Mesendoderm (in vitro differentiated cells): ENCODE results near the gene LIM2.

ENCODE experiments used
- DNase-seq: peaks from one replicate; pipeline ENCODE4 v3.0.0; 2013
- H2AK5ac ChIP-seq: 2 replicates; pipeline ENCODE4 v1.6.1; 2013; ENCODE audit warnings: low read length, inconsistent platforms
- H2BK120ac ChIP-seq: 2 replicates; pipeline ENCODE4 v1.6.1; 2013; ENCODE audit warnings: low read depth, mild to moderate bottlenecking, low read length, moderate library complexity, mixed read lengths
- H2BK15ac ChIP-seq: replicated peaks from 2 replicates; pipeline ENCODE4 v1.6.1; 2013; ENCODE audit warnings: low read depth, mild to moderate bottlenecking, moderate library complexity
- H2BK5ac ChIP-seq: 2 replicates; pipeline ENCODE4 v1.6.1; 2013; ENCODE audit warnings: low read length, inconsistent platforms
- H3K18ac ChIP-seq: 2 replicates; pipeline ENCODE4 v1.6.1; 2013; ENCODE audit warnings: mild to moderate bottlenecking, low read length, mixed read lengths
- H3K23ac ChIP-seq: one replicate; pipeline ENCODE4 v1.6.1; 2013; ENCODE audit warnings: low read length
- H3K27ac ChIP-seq: 2 replicates; pipeline ENCODE4 v1.5.1; 2013; ENCODE audit warnings: low read depth, mild to moderate bottlenecking, inconsistent platforms, low read length, moderate library complexity
- H3K27me3 ChIP-seq: 2 replicates; pipeline ENCODE4 v1.6.1; 2013; ENCODE audit warnings: low read length, control low read depth, mild to moderate bottlenecking, inconsistent platforms; ENCODE audit not compliant: insufficient read depth, poor library complexity
- H3K36me3 ChIP-seq: 2 replicates; pipeline ENCODE4 v1.6.1; 2013; ENCODE audit warnings: low read length, inconsistent platforms; ENCODE audit not compliant: control insufficient read depth, insufficient read depth
- H3K4ac ChIP-seq: one replicate; pipeline ENCODE4 v1.6.1; 2013; ENCODE audit warnings: low read depth, mild to moderate bottlenecking, low read length, moderate library complexity
- H3K4me1 ChIP-seq: 2 replicates; pipeline ENCODE4 v1.6.1; 2013; ENCODE audit warnings: low read depth, low read length, inconsistent platforms; ENCODE audit not compliant: control insufficient read depth
- H3K4me2 ChIP-seq: 2 replicates; pipeline ENCODE4 v1.6.1; 2013; ENCODE audit warnings: low read length
- H3K4me3 ChIP-seq: 2 replicates; pipeline ENCODE4 v1.5.1; 2013; ENCODE audit warnings: mild to moderate bottlenecking, low read length
- H3K56ac ChIP-seq: one replicate; pipeline ENCODE4 v1.6.1; 2013; ENCODE audit warnings: low read length
- H3K79me1 ChIP-seq: 2 replicates; pipeline ENCODE4 v1.6.1; 2013; ENCODE audit warnings: low read length, inconsistent platforms
- H3K79me2 ChIP-seq: 2 replicates; pipeline ENCODE4 v1.6.1; 2013; ENCODE audit warnings: mild to moderate bottlenecking, low read length; ENCODE audit not compliant: control insufficient read depth, insufficient read depth
- H3K9ac ChIP-seq: 2 replicates; pipeline ENCODE4 v1.6.1; 2013; ENCODE audit warnings: low read length, inconsistent platforms
- H4K5ac ChIP-seq: one replicate; pipeline ENCODE4 v1.6.1; 2013; ENCODE audit warnings: low read length
- H4K8ac ChIP-seq: one replicate; pipeline ENCODE4 v1.6.1; 2013; ENCODE audit warnings: low read depth, mild to moderate bottlenecking, control low read depth, low read length, moderate library complexity
- whole genome bisulfite sequencing: extraction: QIAGEN DNeasy Blood & Tissue Kit; methylation state at CpG from one replicate; pipeline ENCODE4 v1.1.7; 2013; ENCODE audit warnings: low lambda C conversion rate, missing lambda C conversion rate; ENCODE audit not compliant: insufficient coverage; ENCODE audit errors: extremely low coverage; 5-methylcytosine and 5-hydroxymethylcytosine counted together

Gene LIM2

GRCh38 chr19:51331716-51332115 is 56.1 kb downstream of the LIM2 start:
- WGBS, result no CpG with 5 or more reads among the region's 6 CpGs
- Histone ChIP-seq H3K79me2 (no peaks in the 10 kb centered on the region), H3K4me1 (no peaks in the 10 kb centered on the region), H3K4me2 (no peak overlapping the region), H3K23ac (no peak overlapping the region), H2BK120ac (no peak overlapping the region), H3K79me1 (no peaks in the 10 kb centered on the region), H3K56ac (no peak overlapping the region), H3K9ac (no peak overlapping the region), H3K4ac (no peak overlapping the region), H3K36me3 (no peaks in the 10 kb centered on the region), H2BK5ac (no peak overlapping the region), H4K5ac (no peak overlapping the region), H3K18ac (no peak overlapping the region), H2BK15ac (no peak overlapping the region), H4K8ac (no peak overlapping the region), H3K27me3 (no peaks in the 10 kb centered on the region), H3K4me3 (no peak overlapping the region), H2AK5ac (no peak overlapping the region), H3K27ac (no peak overlapping the region)
- DNase-seq, result no peak

- H3K27ac ChIP-seq, result no peak overlapping the region
- no peak overlapping the region for H3K9ac ChIP-seq
- no peak for DNase-seq
- H3K23ac ChIP-seq, result no peak overlapping the region
- no peak overlapping the region for H2AK5ac ChIP-seq
- H3K56ac ChIP-seq, result no peak overlapping the region
- H3K79me2 ChIP-seq, result no peaks in the 10 kb centered on the region
- H3K36me3 ChIP-seq, result no peaks in the 10 kb centered on the region
- H3K79me1 ChIP-seq, result no peaks in the 10 kb centered on the region
- H3K4me3 ChIP-seq, result no peak overlapping the region
- H2BK120ac ChIP-seq, result no peak overlapping the region
- H3K4ac ChIP-seq, result no peak overlapping the region
- no CpG with 5 or more reads among the region's 3 CpGs for WGBS
- no peak overlapping the region for H4K8ac ChIP-seq
- H2BK5ac ChIP-seq, result no peak overlapping the region
- no peaks in the 10 kb centered on the region for H3K27me3 ChIP-seq
- no peak overlapping the region for H2BK15ac ChIP-seq
- no peak overlapping the region for H4K5ac ChIP-seq
- H3K4me2 ChIP-seq, result no peak overlapping the region
- H3K18ac ChIP-seq, result no peak overlapping the region
- H3K4me1 ChIP-seq, result no peaks in the 10 kb centered on the region
Measured at GRCh38 chr19:51331193-51331592, 56.6 kb downstream of the LIM2 start.

GRCh38 chr19:51330366-51330765 is 57.4 kb downstream of the LIM2 start:
- no peak overlapping the region for H3K23ac ChIP-seq
- H3K4me3 ChIP-seq, result no peak overlapping the region
- H3K79me1 ChIP-seq, result no peaks in the 10 kb centered on the region
- no peak overlapping the region for H3K27ac ChIP-seq
- no peak overlapping the region for H3K9ac ChIP-seq
- no peaks in the 10 kb centered on the region for H3K4me1 ChIP-seq
- no peaks in the 10 kb centered on the region for H3K36me3 ChIP-seq
- WGBS, result no CpG with 5 or more reads among the region's 4 CpGs
- no peak overlapping the region for H2BK15ac ChIP-seq
- no peak overlapping the region for H4K8ac ChIP-seq
- no peak overlapping the region for H2BK5ac ChIP-seq
- no peak for DNase-seq
- no peak overlapping the region for H2BK120ac ChIP-seq
- no peak overlapping the region for H3K4ac ChIP-seq
- H3K18ac ChIP-seq, result no peak overlapping the region
- no peak overlapping the region for H4K5ac ChIP-seq
- H2AK5ac ChIP-seq, result no peak overlapping the region
- no peak overlapping the region for H3K56ac ChIP-seq
- no peaks in the 10 kb centered on the region for H3K79me2 ChIP-seq
- H3K27me3 ChIP-seq, result no peaks in the 10 kb centered on the region
- H3K4me2 ChIP-seq, result no peak overlapping the region
